Lower leg skin (tissue), 3 donors: ENCODE results near the gene STAC.

Experiments used
- POLR2A ChIP-seq, 2 donors: fragments of 450-650 bp; IDR thresholded peaks; one replicate each; pipeline ENCODE4 v1.6.1; 2016 to 2017; ENCODE audit warnings: antibody characterized with exemption in 2 of 2, mild to moderate bottlenecking in 1 of 2, moderate library complexity in 1 of 2
- TF ChIP-seq, protein P1 (sequence below), 3 donors: fragments of 450-650 bp; IDR thresholded peaks; one replicate each; pipeline ENCODE4 v1.5.1; 2016; ENCODE audit warnings: antibody characterized with exemption in 3 of 3, mild to moderate bottlenecking in 3 of 3, moderate library complexity in 2 of 3

DNA sequence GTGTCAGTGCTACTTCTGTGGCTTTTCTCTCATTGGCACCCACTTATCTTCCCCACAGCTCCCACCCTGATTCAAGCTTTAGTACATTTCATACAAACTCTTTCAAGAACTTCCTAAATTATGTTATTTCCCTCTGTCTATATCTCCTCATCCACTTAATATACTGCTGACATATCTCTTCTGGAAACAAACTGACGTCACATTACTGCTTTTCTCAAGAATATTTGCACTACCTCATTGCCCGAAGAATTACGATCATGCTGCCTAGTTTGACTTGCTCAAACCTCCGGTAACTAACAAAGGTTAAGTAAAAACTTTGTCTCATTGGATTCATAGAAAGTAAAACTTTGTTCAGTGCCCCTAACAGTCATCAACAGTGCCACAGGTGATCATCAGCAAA is 76.5 kb downstream of the STAC start:
- TF ChIP-seq, protein P1, sequence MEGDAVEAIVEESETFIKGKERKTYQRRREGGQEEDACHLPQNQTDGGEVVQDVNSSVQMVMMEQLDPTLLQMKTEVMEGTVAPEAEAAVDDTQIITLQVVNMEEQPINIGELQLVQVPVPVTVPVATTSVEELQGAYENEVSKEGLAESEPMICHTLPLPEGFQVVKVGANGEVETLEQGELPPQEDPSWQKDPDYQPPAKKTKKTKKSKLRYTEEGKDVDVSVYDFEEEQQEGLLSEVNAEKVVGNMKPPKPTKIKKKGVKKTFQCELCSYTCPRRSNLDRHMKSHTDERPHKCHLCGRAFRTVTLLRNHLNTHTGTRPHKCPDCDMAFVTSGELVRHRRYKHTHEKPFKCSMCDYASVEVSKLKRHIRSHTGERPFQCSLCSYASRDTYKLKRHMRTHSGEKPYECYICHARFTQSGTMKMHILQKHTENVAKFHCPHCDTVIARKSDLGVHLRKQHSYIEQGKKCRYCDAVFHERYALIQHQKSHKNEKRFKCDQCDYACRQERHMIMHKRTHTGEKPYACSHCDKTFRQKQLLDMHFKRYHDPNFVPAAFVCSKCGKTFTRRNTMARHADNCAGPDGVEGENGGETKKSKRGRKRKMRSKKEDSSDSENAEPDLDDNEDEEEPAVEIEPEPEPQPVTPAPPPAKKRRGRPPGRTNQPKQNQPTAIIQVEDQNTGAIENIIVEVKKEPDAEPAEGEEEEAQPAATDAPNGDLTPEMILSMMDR (IDR thresholded peaks at IDR 0.05): no peak
- no peak for TF ChIP-seq POLR2A (IDR thresholded peaks at IDR 0.05)
